GM10847 (cell line): ENCODE measurements around the gene PTCHD1.

Source experiments
- POLR2A ChIP-seq: IDR thresholded peaks from 2 replicates; pipeline ENCODE4 v1.6.1; 2011; ENCODE audit not compliant: insufficient read length; ENCODE audit errors: extremely low read depth

The PTCHD1 gene

GRCh38 chrX:23435108-23435507 lies 100.5 kb downstream of the PTCHD1 start:
- no peak for TF ChIP-seq POLR2A

- TF ChIP-seq POLR2A: no peak
Measured at GRCh38 chrX:23435575-23435974, 100.9 kb downstream of the PTCHD1 start.

DNA sequence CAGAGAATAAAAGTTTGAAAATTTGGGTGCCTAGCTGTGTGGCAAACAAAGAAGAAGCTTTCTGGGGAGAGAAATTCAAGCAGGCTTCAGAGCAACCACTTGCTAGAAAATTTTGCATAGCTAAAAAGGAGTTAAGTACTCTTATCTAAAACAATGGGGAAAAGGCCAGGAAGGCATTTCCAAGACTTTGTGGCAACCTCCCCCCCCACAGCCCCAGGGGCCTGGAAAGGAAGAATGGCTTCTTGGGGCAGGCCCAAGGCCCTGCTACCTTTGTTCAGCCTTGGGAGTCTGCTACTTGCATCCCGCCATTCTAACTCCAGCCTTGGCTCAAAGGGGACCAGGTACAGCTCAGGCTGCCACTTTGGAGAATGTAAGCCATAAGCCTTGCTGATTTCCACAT lies 102.2 kb downstream of the PTCHD1 start:
- TF ChIP-seq POLR2A: no peak

GRCh38 chrX:23451266-23451665 lies 116.6 kb downstream of the PTCHD1 start:
- TF ChIP-seq POLR2A: no peak
